SH-SY5Y (cell line): ENCODE results near the gene CPXM2.

Experiments
- GATA2 ChIP-seq: IDR thresholded peaks from 2 replicates; pipeline ENCODE4 v1.6.1; 2011; ENCODE audit warnings: mild to moderate bottlenecking, low read depth, low read length
- GATA3 ChIP-seq: IDR thresholded peaks from 2 replicates; pipeline ENCODE4 v1.6.1; 2011; ENCODE audit warnings: low read depth, mild to moderate bottlenecking, low read length, moderate library complexity

- TF ChIP-seq GATA3 (no peak), GATA2 (no peak)
Observed at GRCh38 chr10:123909866-123910265, 18.3 kb upstream of the CPXM2 start.
